ENCODE measurements around the gene PPIA. TPM values are rescaled to one million over a fixed set of nuclear protein-coding genes. Genes with fewer than 3 reads are reported as not detected.

The PPIA gene
- total RNA-seq, 1 donor from 2014 or later: 1,265 TPM

DNA sequence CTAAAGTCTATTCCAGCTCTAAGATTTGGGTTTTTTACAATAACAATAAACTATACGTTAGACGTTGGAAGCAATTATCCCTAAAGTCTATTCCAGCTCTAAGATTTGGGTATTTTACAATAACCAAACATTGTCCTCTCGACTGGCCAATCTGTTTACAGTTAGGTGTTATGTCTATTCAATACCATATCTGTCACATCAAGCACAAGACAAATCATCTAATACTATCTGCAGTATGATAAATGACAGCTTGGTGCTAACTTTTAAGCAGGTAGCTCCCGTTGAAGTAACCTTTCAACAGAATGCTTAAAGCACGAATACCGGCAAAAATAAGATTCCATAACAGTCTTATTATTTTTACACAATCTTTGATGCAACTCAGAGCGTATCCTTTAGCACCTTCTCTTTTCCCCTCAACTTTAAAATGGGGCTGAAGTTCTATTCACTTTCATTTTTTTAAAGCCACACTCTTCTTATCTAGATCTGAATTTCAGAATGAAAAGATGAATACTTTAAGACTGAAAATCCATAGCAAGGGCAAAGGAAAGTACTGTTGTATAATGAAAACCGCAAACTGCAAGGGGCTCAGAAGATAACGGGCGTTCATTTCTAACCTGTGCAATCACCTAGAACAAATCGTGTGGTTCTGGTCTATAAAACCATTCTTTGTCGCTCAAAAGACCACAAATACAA lies 50.5 kb downstream of the PPIA start:
- TF ChIP-seq, protein P1, sequence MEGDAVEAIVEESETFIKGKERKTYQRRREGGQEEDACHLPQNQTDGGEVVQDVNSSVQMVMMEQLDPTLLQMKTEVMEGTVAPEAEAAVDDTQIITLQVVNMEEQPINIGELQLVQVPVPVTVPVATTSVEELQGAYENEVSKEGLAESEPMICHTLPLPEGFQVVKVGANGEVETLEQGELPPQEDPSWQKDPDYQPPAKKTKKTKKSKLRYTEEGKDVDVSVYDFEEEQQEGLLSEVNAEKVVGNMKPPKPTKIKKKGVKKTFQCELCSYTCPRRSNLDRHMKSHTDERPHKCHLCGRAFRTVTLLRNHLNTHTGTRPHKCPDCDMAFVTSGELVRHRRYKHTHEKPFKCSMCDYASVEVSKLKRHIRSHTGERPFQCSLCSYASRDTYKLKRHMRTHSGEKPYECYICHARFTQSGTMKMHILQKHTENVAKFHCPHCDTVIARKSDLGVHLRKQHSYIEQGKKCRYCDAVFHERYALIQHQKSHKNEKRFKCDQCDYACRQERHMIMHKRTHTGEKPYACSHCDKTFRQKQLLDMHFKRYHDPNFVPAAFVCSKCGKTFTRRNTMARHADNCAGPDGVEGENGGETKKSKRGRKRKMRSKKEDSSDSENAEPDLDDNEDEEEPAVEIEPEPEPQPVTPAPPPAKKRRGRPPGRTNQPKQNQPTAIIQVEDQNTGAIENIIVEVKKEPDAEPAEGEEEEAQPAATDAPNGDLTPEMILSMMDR (IDR thresholded peaks at IDR 0.05): no peak
- peak overlapping the region; percentile 97 for H3K27ac Mint-ChIP-seq (ENCODE audit: unreplicated experiment)
- peaks cover 41% of the 10 kb centered on the region for H3K4me1 Mint-ChIP-seq (ENCODE audit: unreplicated experiment)
- H3K27me3 Mint-ChIP-seq (ENCODE audit: unreplicated experiment): no peaks in the 10 kb centered on the region
- H3K36me3 Mint-ChIP-seq (ENCODE audit: unreplicated experiment): peaks cover under 1% of the 10 kb centered on the region
- H3K4me3 Mint-ChIP-seq (ENCODE audit: unreplicated experiment): peak overlapping the region; percentile 95
- H3K9me3 Mint-ChIP-seq (ENCODE audit: unreplicated experiment): no peaks in the 10 kb centered on the region
- DNase-seq (ENCODE audit: extremely low spot score, unreplicated experiment): no peak

DNA sequence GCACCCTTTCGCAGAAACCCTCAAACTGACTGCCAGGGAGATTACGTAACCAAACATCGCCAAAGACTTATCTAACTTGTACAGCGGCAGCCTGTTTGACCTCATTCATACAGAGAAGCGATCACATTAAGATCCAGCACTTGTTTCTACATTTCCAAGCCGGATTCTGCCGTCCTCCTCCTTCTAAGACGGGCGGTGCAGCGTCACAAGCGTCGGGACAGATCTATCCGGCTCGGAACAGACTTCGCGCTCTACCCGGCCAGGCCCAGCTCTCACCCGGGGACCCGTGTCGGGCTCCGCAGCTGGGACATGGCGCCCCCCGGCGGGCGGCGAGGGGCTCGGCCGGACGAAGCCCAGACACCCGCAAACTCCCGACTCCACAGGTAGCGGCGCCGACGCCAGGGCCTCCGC lies 51.0 kb downstream of the PPIA start:
- no peaks in the 10 kb centered on the region for H3K36me3 Mint-ChIP-seq (ENCODE audit: unreplicated experiment)
- DNase-seq (ENCODE audit: extremely low spot score, unreplicated experiment): peak; percentile 96
- no peaks in the 10 kb centered on the region for H3K27me3 Mint-ChIP-seq (ENCODE audit: unreplicated experiment)
- H3K4me3 Mint-ChIP-seq (ENCODE audit: unreplicated experiment): peak overlapping the region; percentile 95
- H3K27ac Mint-ChIP-seq (ENCODE audit: unreplicated experiment): peak overlapping the region; percentile 97
- no peaks in the 10 kb centered on the region for H3K9me3 Mint-ChIP-seq (ENCODE audit: unreplicated experiment)
- H3K4me1 Mint-ChIP-seq (ENCODE audit: unreplicated experiment): peaks cover 41% of the 10 kb centered on the region
- TF ChIP-seq, protein P1 (IDR thresholded peaks at IDR 0.05): peak; percentile 98

DNA sequence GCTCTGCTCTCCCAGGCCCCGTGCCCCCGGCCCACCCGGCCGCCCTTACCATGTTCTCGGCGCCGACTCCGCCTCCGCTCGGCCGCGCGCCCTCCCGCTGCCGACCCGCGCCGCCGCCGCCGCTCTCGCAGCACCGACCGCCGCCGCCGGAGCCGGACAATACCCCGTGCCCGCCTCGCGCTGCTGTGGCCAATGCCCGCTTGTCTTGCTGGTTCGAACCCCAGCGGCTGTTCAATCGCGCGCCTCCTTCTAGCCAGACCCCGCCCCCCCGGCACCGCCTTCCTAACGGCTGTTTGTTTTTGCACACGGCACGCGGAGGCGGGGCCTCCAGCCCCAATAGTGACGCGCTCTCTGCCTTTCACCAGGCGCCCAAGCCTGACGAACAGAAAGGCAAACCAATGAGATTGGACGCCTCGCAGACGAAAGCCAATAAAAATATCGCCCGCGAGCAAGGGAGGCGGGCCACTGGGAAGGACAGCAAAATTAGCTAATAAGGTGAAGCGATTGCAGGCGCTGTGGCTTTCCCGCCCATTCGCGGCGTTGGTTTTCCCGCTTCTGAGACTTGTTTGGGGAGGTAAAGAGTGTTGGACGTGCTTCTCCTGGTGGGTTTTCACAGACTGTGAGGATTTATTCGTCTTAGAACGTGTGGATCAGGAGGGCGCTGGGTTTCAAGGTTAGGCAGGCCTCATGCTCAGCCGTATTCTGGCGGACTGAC lies 51.6 kb downstream of the PPIA start, which contains the start of gene H2AZ2:
Gene H2AZ2, minus strand, starts transcription at position 168 of the 715 bp plus-strand sequence. Its CDS starts 116 bp downstream, at position 52.
- peaks cover 41% of the 10 kb centered on the region for H3K4me1 Mint-ChIP-seq (ENCODE audit: unreplicated experiment)
- no peaks in the 10 kb centered on the region for H3K27me3 Mint-ChIP-seq (ENCODE audit: unreplicated experiment)
- H3K36me3 Mint-ChIP-seq (ENCODE audit: unreplicated experiment): no peaks in the 10 kb centered on the region
- TF ChIP-seq, protein P1 (IDR thresholded peaks at IDR 0.05): no peak
- peak within 1 kb of the TSS; percentile 95 for H3K4me3 Mint-ChIP-seq (ENCODE audit: unreplicated experiment)
- DNase-seq (ENCODE audit: extremely low spot score, unreplicated experiment): peak; percentile 100
- peak within 1 kb of the TSS; percentile 98 for H3K27ac Mint-ChIP-seq (ENCODE audit: unreplicated experiment)
- H3K9me3 Mint-ChIP-seq (ENCODE audit: unreplicated experiment): no peaks in the 10 kb centered on the region

DNA sequence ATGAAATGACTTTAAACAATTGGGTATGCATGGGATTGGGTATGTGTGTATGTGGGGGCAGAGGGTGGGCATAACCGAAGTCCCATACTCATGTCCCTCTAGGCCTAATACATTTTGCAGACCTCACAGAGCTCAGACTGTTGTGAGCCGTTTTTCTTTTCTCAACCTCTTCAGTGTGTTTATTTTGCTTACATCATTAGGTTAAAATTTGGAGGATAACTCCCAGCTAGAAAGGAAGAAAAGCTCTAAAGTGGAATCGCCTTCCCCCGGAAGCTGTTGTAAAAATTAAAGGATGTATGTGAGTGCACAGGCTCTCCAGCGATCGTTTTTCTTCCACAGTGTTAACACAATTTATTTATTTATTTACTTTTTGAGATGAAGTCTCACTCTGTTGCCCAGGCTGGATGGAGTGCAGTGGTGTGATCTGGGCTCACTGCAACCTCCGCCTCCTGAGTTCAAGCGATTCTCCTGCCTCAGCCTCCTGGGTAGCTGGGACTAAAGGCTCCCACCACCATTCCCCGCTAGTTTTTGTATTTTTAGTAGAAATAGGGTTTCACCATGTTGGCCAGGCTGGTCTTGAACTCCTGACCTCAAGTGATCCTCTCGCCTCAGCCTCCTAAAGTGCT lies 52.9 kb downstream of the PPIA start:
- H3K9me3 Mint-ChIP-seq (ENCODE audit: unreplicated experiment): no peaks in the 10 kb centered on the region
- DNase-seq (ENCODE audit: extremely low spot score, unreplicated experiment): no peak
- H3K27ac Mint-ChIP-seq (ENCODE audit: unreplicated experiment): peak overlapping the region; percentile 98
- H3K4me3 Mint-ChIP-seq (ENCODE audit: unreplicated experiment): peak overlapping the region; percentile 95
- H3K27me3 Mint-ChIP-seq (ENCODE audit: unreplicated experiment): no peaks in the 10 kb centered on the region
- H3K4me1 Mint-ChIP-seq (ENCODE audit: unreplicated experiment): peaks cover 36% of the 10 kb centered on the region
- no peaks in the 10 kb centered on the region for H3K36me3 Mint-ChIP-seq (ENCODE audit: unreplicated experiment)
- TF ChIP-seq, protein P1 (IDR thresholded peaks at IDR 0.05): no peak

Data from osteocyte (in vitro differentiated cells).